GM12878 (cell line): Measurements from ENCODE around the gene SURF2. TPM values are rescaled to one million over a fixed set of nuclear protein-coding genes. Genes with fewer than 3 reads are reported as not detected.

Experiments
- ATAC-seq: fragments of 200-7000 bp; cut with Tn5 transposase; 3 replicates; pipeline ENCODE4 v1.9.1; 2020; ENCODE audit warnings: mild to moderate bottlenecking, moderate library complexity
- BruUV-seq: library from RNA; stranded (reverse); fragments of 400-500 nt; replicated peaks from 2 replicates; lab custom pipeline; 2021; lab: Mats Ljungman, UMichigan
- CTCF ChIA-PET: fragments of 300-600 bp; sonication (Branson Sonifier 250); formaldehyde crosslinking; extraction: SDS; loops from one replicate; lab custom pipeline; 2021; ENCODE audit warnings: inconsistent platforms; lab: Yijun Ruan, JAX
- POLR2A ChIA-PET: fragments of 350-600 bp; formaldehyde crosslinking; extraction: SDS; loops from one replicate; lab custom pipeline; 2021; ENCODE audit warnings: inconsistent platforms; lab: Charles Lee
- RAD21 ChIA-PET: fragments of 300-600 bp; sonication (Branson Sonifier 250); formaldehyde crosslinking; loops from one replicate; lab custom pipeline; 2023; ENCODE audit warnings: antibody characterized with exemption; ENCODE audit not compliant: unreplicated experiment; lab: Charles Lee
- SMC1A ChIA-PET: fragments of 300-600 bp; sonication (Branson Sonifier 250); formaldehyde crosslinking; loops from one replicate; lab custom pipeline; 2023; ENCODE audit not compliant: unreplicated experiment, uncharacterized antibody; lab: Charles Lee
- DNase-seq: peaks from one replicate; pipeline ENCODE4 v3.0.0-alpha.2; 2011; ENCODE audit warnings: low read depth, low spot score
- FAIRE-seq: peaks from 3 replicates; lab custom pipeline; 2011; peaks lifted over from hg19 to GRCh38; lab: Jason Lieb, UNC
- H2AFZ ChIP-seq: 2 replicates; pipeline ENCODE4 v1.6.0; 2011; ENCODE audit warnings: low read depth, low read length, control low read depth; ENCODE audit not compliant: control insufficient read depth
- H3K27ac ChIP-seq: 2 replicates; pipeline ENCODE4 v1.5.1; 2011; ENCODE audit warnings: control low read depth; ENCODE audit not compliant: control insufficient read depth, insufficient read depth
- H3K27me3 ChIP-seq, 2 experiments: replicated peaks in 1 of 2; 2 replicates each; pipeline versions ENCODE4 v1.6.0 to v1.6.1; 2011; ENCODE audit warnings: low read length in 1 of 2; ENCODE audit not compliant: control insufficient read depth in 2 of 2, insufficient read depth in 2 of 2
- H3K36me3 ChIP-seq, 2 experiments: 2 replicates each; pipeline ENCODE4 v1.5.1; 2011; ENCODE audit warnings: low read length in 1 of 2; ENCODE audit not compliant: control insufficient read depth in 2 of 2, insufficient read depth in 2 of 2
- H3K4me1 ChIP-seq: 2 replicates; pipeline ENCODE4 v1.6.1; 2011; ENCODE audit warnings: mild to moderate bottlenecking, low read length, moderate library complexity, mixed read lengths; ENCODE audit not compliant: control insufficient read depth, insufficient read depth
- H3K4me2 ChIP-seq: 2 replicates; pipeline ENCODE4 v1.6.0; 2011; ENCODE audit warnings: control low read depth; ENCODE audit not compliant: control insufficient read depth, insufficient read depth
- H3K4me3 ChIP-seq: fragments of 200-600 bp; sonication (generic); 2 replicates; pipeline ENCODE4 v1.5.1; 2016
- H3K79me2 ChIP-seq: 2 replicates; pipeline ENCODE4 v1.6.0; 2011; ENCODE audit warnings: low read length; ENCODE audit not compliant: control insufficient read depth, insufficient read depth
- H3K9ac ChIP-seq: 2 replicates; pipeline ENCODE4 v1.8.0; 2011; ENCODE audit warnings: low read length, control low read depth, mixed read lengths; ENCODE audit not compliant: control insufficient read depth, insufficient read depth
- H3K9me3 ChIP-seq: replicated peaks from 3 replicates; pipeline ENCODE4 v1.5.1; 2011; ENCODE audit warnings: mild to moderate bottlenecking, low read length; ENCODE audit not compliant: control insufficient read depth, insufficient read depth
- H4K20me1 ChIP-seq: 2 replicates; pipeline ENCODE4 v1.6.0; 2011; ENCODE audit not compliant: control insufficient read depth, insufficient read depth
- GABPA ChIP-seq: IDR thresholded peaks from 2 replicates; pipeline ENCODE4 v1.6.1; 2014; ENCODE audit warnings: antibody characterized with exemption, low read depth, mild to moderate bottlenecking, inconsistent platforms
- HDGF ChIP-seq: fragments of 450-650 bp; IDR thresholded peaks from 2 replicates; pipeline ENCODE4 v1.6.1; 2016; ENCODE audit warnings: antibody characterized with exemption
- RB1 ChIP-seq: fragments of 450-650 bp; formaldehyde crosslinking; IDR thresholded peaks from 2 replicates; pipeline ENCODE4 v1.6.1; 2017; ENCODE audit warnings: mild to moderate bottlenecking, borderline replicate concordance
- TCF3 ChIP-seq: IDR thresholded peaks from 2 replicates; pipeline ENCODE4 v1.6.1; 2012; ENCODE audit warnings: low read depth, mild to moderate bottlenecking, low read length, borderline replicate concordance; ENCODE audit not compliant: insufficient read depth
- ZNF217 ChIP-seq: fragments of 450-650 bp; IDR thresholded peaks from 2 replicates; pipeline ENCODE4 v1.6.1; 2017; ENCODE audit warnings: antibody characterized with exemption, mild to moderate bottlenecking
- WGBS: methylation state at CpG from one replicate; pipeline ENCODE4 v1.1.6; 2016; ENCODE audit warnings: low lambda C conversion rate; ENCODE audit not compliant: insufficient replicate concordance, insufficient coverage; ENCODE audit errors: missing lambda C conversion rate; 5-methylcytosine and 5-hydroxymethylcytosine counted together
- in situ Hi-C: fragments of 300-500 bp; cut with MboI; formaldehyde crosslinking; loops from 9 replicates; pipeline ENCODE4 v1.14.3; 2018; ENCODE audit warnings: mixed read lengths
- intact Hi-C: fragments of 100-400 bp; cut with micrococcal nuclease; formaldehyde crosslinking; loops from one replicate; pipeline ENCODE4 v1.14.2; 2022; ENCODE audit not compliant: unreplicated experiment
- polyA plus RNA-seq, 11 experiments: library from polyadenylated mRNA; depleted of rRNA in 4 of 11; unstranded in 6 of 11; stranded (reverse) in 5 of 11; fragments of >200 nt; fragmentation: Nextera tagmentation in 4 of 11; fragmentation: Illumina TruSeq in 1 of 11; extraction: Ambion mirVana in 4 of 11; extraction: Trizol in 1 of 11; gene quantifications; 1 replicate in 1 of 11; 2 replicates in 10 of 11; pipeline versions ENCODE4 v1.2.1 to v1.2.3, GENCODE V29; 2011 to 2016; ENCODE audit warnings: inconsistent platforms in 2 of 11, missing spikeins in 2 of 11, low read depth in 1 of 11
- total RNA-seq, 4 experiments: library from RNA; depleted of rRNA in 3 of 4; stranded (reverse); fragments of >200 nt in 3 of 4; fragmentation: Illumina TruSeq in 1 of 4; extraction: Trizol in 1 of 4; gene quantifications; 2 replicates each; pipeline versions ENCODE4 v1.2.1 to v1.2.3, GENCODE V29; 2013 to 2021
- TF ChIP-seq, protein P1 (sequence below): IDR thresholded peaks from 2 replicates; pipeline ENCODE4 v1.6.1; 2011; ENCODE audit warnings: borderline replicate concordance, low read depth, mild to moderate bottlenecking, moderate library complexity, mixed read lengths, low read length; ENCODE audit not compliant: insufficient read depth; ENCODE audit errors: extremely low read length
- TF ChIP-seq, protein P2 (sequence below): fragments of 450-650 bp; formaldehyde crosslinking; IDR thresholded peaks from 2 replicates; pipeline ENCODE4 v1.5.0; 2022; ENCODE audit warnings: mild to moderate bottlenecking, missing genetic modification characterization
- TF ChIP-seq, protein P3 (sequence below), 3 experiments: IDR thresholded peaks in 2 of 3; conservative IDR thresholded peaks in 1 of 3; 2 replicates each; pipeline ENCODE4 v1.5.1; 2011; ENCODE audit warnings: low read depth in 3 of 3, low read length in 3 of 3, mild to moderate bottlenecking in 3 of 3, control low read depth in 2 of 3, moderate library complexity in 2 of 3, inconsistent platforms in 1 of 3, mixed read lengths in 1 of 3; ENCODE audit not compliant: control insufficient read depth in 2 of 3, insufficient read depth in 1 of 3; ENCODE audit errors: extremely low read depth in 1 of 3

The SURF2 gene
- total and polyA plus RNA-seq, 10 of the 15 experiments (the other 5 are each of a cell fraction or from before 2014, with no cell fraction given): 4.0 to 41.7 (median 20.8) TPM

DNA sequence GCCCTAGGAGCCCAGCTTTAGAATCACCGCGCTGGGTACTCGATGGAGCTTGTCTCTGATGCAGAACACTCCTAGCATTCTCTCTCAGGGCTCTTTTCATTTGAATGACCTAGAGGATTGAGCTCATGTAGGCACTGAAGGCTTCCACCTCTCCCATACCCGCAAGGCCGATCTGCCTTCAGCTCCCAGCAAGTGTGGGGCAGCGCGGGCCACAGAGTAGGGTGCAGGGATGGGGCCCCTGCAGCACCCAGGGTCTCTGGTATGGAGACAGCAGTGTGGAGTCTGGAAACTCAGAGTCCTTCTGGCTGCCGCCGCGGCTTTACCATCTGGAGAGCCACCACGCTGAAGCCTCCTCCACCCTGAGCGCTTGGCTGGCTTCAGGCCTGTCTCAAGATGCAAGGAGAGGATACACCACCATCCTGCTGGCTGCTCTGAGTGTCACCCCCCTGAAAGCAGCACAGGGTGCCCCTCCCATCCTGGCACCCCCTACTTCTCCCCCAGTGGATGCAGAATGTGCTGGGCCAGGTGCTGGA, 32.7 kb downstream of the SURF2 start:
- Histone ChIP-seq H3K9me3 (no peaks in the 10 kb centered on the region), H3K27ac (no peak overlapping the region), H4K20me1 (no peaks in the 10 kb centered on the region), H2AFZ (no peak overlapping the region), H3K9ac (no peak overlapping the region), H3K4me2 (no peak overlapping the region), H3K4me1 (no peaks in the 10 kb centered on the region), H3K36me3 (no peaks in the 10 kb centered on the region), H3K79me2 (no peaks in the 10 kb centered on the region), H3K27me3 (no peaks in the 10 kb centered on the region), H3K4me3 (no peak overlapping the region)
- DNase-seq: no peak
- ChIA-PET SMC1A (no interaction called here), CTCF (interaction anchor here (1.2 kb wide), 1 partner anchor 12 kb away, joined by 3 read pairs; no protein-coding TSS in a partner anchor), POLR2A (no interaction called here), RAD21 (no interaction called here)
- TF ChIP-seq GABPA (no peak), TCF3 (no peak), ZNF217 (no peak), RB1 (no peak), HDGF (no peak)
- TF ChIP-seq, protein P1, sequence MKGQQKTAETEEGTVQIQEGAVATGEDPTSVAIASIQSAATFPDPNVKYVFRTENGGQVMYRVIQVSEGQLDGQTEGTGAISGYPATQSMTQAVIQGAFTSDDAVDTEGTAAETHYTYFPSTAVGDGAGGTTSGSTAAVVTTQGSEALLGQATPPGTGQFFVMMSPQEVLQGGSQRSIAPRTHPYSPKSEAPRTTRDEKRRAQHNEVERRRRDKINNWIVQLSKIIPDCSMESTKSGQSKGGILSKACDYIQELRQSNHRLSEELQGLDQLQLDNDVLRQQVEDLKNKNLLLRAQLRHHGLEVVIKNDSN: no peak
- TF ChIP-seq, protein P2, sequence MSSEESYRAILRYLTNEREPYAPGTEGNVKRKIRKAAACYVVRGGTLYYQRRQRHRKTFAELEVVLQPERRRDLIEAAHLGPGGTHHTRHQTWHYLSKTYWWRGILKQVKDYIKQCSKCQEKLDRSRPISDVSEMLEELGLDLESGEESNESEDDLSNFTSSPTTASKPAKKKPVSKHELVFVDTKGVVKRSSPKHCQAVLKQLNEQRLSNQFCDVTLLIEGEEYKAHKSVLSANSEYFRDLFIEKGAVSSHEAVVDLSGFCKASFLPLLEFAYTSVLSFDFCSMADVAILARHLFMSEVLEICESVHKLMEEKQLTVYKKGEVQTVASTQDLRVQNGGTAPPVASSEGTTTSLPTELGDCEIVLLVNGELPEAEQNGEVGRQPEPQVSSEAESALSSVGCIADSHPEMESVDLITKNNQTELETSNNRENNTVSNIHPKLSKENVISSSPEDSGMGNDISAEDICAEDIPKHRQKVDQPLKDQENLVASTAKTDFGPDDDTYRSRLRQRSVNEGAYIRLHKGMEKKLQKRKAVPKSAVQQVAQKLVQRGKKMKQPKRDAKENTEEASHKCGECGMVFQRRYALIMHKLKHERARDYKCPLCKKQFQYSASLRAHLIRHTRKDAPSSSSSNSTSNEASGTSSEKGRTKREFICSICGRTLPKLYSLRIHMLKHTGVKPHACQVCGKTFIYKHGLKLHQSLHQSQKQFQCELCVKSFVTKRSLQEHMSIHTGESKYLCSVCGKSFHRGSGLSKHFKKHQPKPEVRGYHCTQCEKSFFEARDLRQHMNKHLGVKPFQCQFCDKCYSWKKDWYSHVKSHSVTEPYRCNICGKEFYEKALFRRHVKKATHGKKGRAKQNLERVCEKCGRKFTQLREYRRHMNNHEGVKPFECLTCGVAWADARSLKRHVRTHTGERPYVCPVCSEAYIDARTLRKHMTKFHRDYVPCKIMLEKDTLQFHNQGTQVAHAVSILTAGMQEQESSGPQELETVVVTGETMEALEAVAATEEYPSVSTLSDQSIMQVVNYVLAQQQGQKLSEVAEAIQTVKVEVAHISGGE (CRISPR knock-in tag): no peak
- TF ChIP-seq, protein P3, sequence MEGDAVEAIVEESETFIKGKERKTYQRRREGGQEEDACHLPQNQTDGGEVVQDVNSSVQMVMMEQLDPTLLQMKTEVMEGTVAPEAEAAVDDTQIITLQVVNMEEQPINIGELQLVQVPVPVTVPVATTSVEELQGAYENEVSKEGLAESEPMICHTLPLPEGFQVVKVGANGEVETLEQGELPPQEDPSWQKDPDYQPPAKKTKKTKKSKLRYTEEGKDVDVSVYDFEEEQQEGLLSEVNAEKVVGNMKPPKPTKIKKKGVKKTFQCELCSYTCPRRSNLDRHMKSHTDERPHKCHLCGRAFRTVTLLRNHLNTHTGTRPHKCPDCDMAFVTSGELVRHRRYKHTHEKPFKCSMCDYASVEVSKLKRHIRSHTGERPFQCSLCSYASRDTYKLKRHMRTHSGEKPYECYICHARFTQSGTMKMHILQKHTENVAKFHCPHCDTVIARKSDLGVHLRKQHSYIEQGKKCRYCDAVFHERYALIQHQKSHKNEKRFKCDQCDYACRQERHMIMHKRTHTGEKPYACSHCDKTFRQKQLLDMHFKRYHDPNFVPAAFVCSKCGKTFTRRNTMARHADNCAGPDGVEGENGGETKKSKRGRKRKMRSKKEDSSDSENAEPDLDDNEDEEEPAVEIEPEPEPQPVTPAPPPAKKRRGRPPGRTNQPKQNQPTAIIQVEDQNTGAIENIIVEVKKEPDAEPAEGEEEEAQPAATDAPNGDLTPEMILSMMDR (IDR thresholded peaks at IDR 0.05 in 2 of 3, conservative IDR thresholded peaks at IDR 0.05 in 1 of 3; ENCODE audit: control insufficient read depth in 2 of 3, extremely low read depth in 1 of 3, insufficient read depth in 1 of 3, low read depth in 3 of 3, low read length in 3 of 3): no peak
- no TSS peak for BruUV-seq
- in situ Hi-C loops (no loop called here), intact Hi-C loops (no loop called here)
- no peak for FAIRE-seq
- ATAC-seq: no peak
- WGBS: 67% methylated on average over 12 of the region's 12 CpGs
